Esophagus muscularis mucosa (tissue), 4 donors: Measurements from ENCODE around the gene KIF16B.

ENCODE experiments used
- CTCF ChIP-seq, 3 experiments: fragments of 200-600 bp in 2 of 3; fragments of 450-650 bp in 1 of 3; sonication (generic) in 2 of 3; IDR thresholded peaks; one replicate each; pipeline ENCODE4 v1.5.1; 2017 to 2019; ENCODE audit warnings: antibody characterized with exemption in 3 of 3, mild to moderate bottlenecking in 2 of 3, moderate library complexity in 1 of 3
- EP300 ChIP-seq: sonication (generic); formaldehyde crosslinking; IDR thresholded peaks from one replicate; pipeline ENCODE4 v1.6.1; 2017; ENCODE audit warnings: antibody characterized with exemption
- POLR2A ChIP-seq: fragments of 450-650 bp; IDR thresholded peaks from one replicate; pipeline ENCODE4 v1.6.1; 2017; ENCODE audit warnings: antibody characterized with exemption, moderate library complexity, mild to moderate bottlenecking, low read depth
- POLR2AphosphoS5 ChIP-seq, 2 donors: sonication (generic); formaldehyde crosslinking; IDR thresholded peaks; one replicate each; pipeline ENCODE4 v1.6.1; 2017; ENCODE audit warnings: antibody characterized with exemption in 2 of 2

- no peak for TF ChIP-seq CTCF (IDR thresholded peaks at IDR 0.05)
- TF ChIP-seq POLR2A, result no peak
- no peak for TF ChIP-seq POLR2AphosphoS5 (IDR thresholded peaks at IDR 0.05)
- TF ChIP-seq EP300, result no peak
Measured at GRCh38 chr20:16611817-16612216, 38.6 kb upstream of the KIF16B start.
